WTC11 (cell line): ENCODE data around the gene ALG14. TPM values are rescaled to one million over a fixed set of nuclear protein-coding genes. Genes with fewer than 3 reads are reported as not detected.

Source experiments
- ATAC-seq: fragments of 200-7000 bp; cut with Tn5 transposase; 2 replicates; pipeline ENCODE4 v1.10.0; 2021; ENCODE audit warnings: mild to moderate bottlenecking, moderate library complexity
- CTCF ChIA-PET: fragments of 300-600 bp; sonication (Branson Sonifier 250); formaldehyde crosslinking; loops from one replicate; lab custom pipeline; 2021; ENCODE audit warnings: antibody characterized with exemption; lab: Charles Lee
- POLR2A ChIA-PET: fragments of 350-600 bp; sonication (Branson Sonifier 250); formaldehyde crosslinking; loops from one replicate; lab custom pipeline; 2021; ENCODE audit warnings: antibody characterized with exemption; lab: Charles Lee
- DNase-seq: peaks from one replicate; pipeline ENCODE4 v3.0.0; 2021; ENCODE audit warnings: low spot score
- H3K27ac Mint-ChIP-seq: 2 replicates; pipeline ENCODE4 v1.8.0; 2021; ENCODE audit warnings: mixed read lengths
- H3K27me3 Mint-ChIP-seq: 2 replicates; pipeline ENCODE4 v1.8.0; 2021; ENCODE audit warnings: low read depth, mild to moderate bottlenecking, moderate library complexity, mixed read lengths
- H3K36me3 Mint-ChIP-seq: 2 replicates; pipeline ENCODE4 v1.8.0; 2021; ENCODE audit warnings: mixed read lengths
- H3K4me1 Mint-ChIP-seq: 2 replicates; pipeline ENCODE4 v1.8.0; 2022; ENCODE audit warnings: mixed read lengths
- H3K4me3 Mint-ChIP-seq: 2 replicates; pipeline ENCODE4 v1.8.0; 2021; ENCODE audit warnings: mild to moderate bottlenecking, moderate library complexity, mixed read lengths
- H3K9me3 Mint-ChIP-seq: 2 replicates; pipeline ENCODE4 v1.8.0; 2021; ENCODE audit warnings: mixed read lengths
- ATF1 ChIP-seq: sonication (generic); formaldehyde crosslinking; IDR thresholded peaks from 2 replicates; pipeline ENCODE4 v1.8.1; 2023; ENCODE audit warnings: mild to moderate bottlenecking, moderate library complexity, missing genetic modification reagents
- EMX1 ChIP-seq: fragments of 250-450 bp; sonication (Bioruptor Pico); IDR thresholded peaks from 2 replicates; pipeline ENCODE4 v1.8.0; 2021; ENCODE audit warnings: mild to moderate bottlenecking
- FOXK1 ChIP-seq: sonication (generic); formaldehyde crosslinking; IDR thresholded peaks from 2 replicates; pipeline ENCODE4 v1.8.0; 2022; ENCODE audit warnings: mild to moderate bottlenecking, moderate library complexity, missing genetic modification reagents
- FOXP1 ChIP-seq: sonication (generic); formaldehyde crosslinking; IDR thresholded peaks from 2 replicates; pipeline ENCODE4 v1.8.0; 2022; ENCODE audit warnings: missing genetic modification reagents, mild to moderate bottlenecking, moderate library complexity, borderline replicate concordance
- JAZF1 ChIP-seq: fragments of 250-450 bp; sonication (Bioruptor Pico); IDR thresholded peaks from 2 replicates; pipeline ENCODE4 v1.9.0; 2021; ENCODE audit warnings: moderate library complexity, mild to moderate bottlenecking, inconsistent platforms
- MYBL2 ChIP-seq: sonication (generic); formaldehyde crosslinking; IDR thresholded peaks from 2 replicates; pipeline ENCODE4 v1.8.1; 2023; ENCODE audit warnings: mild to moderate bottlenecking, moderate library complexity, missing genetic modification reagents
- NFATC4 ChIP-seq: fragments of 250-450 bp; sonication (Bioruptor Pico); IDR thresholded peaks from 2 replicates; pipeline ENCODE4 v1.9.0; 2021; ENCODE audit warnings: mild to moderate bottlenecking
- OVOL2 ChIP-seq: fragments of 250-450 bp; sonication (Bioruptor Pico); IDR thresholded peaks from 2 replicates; pipeline ENCODE4 v1.9.0; 2021; ENCODE audit warnings: mild to moderate bottlenecking, borderline replicate concordance
- RORB ChIP-seq: fragments of 250-450 bp; sonication (Bioruptor Pico); IDR thresholded peaks from 2 replicates; pipeline ENCODE4 v1.9.0; 2021; ENCODE audit warnings: mild to moderate bottlenecking
- ZNF317 ChIP-seq: sonication (generic); formaldehyde crosslinking; IDR thresholded peaks from 2 replicates; pipeline ENCODE4 v1.8.1; 2023; ENCODE audit warnings: low read depth, mild to moderate bottlenecking, moderate library complexity, missing genetic modification reagents, borderline replicate concordance
- total RNA-seq: library from RNA; stranded (reverse); gene quantifications from 3 replicates; pipeline ENCODE4 v1.2.3, GENCODE V29; 2021
- TF ChIP-seq, protein P1 (sequence below): fragments of 250-450 bp; sonication (Bioruptor Pico); IDR thresholded peaks from 2 replicates; pipeline ENCODE4 v1.9.0; 2021; ENCODE audit warnings: mild to moderate bottlenecking
- TF ChIP-seq, protein P2 (sequence below): sonication (generic); formaldehyde crosslinking; conservative IDR thresholded peaks from 2 replicates; pipeline ENCODE4 v1.8.1; 2022; ENCODE audit warnings: mild to moderate bottlenecking, missing genetic modification reagents
- TF ChIP-seq, protein P3 (sequence below): sonication (generic); formaldehyde crosslinking; IDR thresholded peaks from 2 replicates; pipeline ENCODE4 v1.8.0; 2023; ENCODE audit warnings: mild to moderate bottlenecking, missing genetic modification reagents
- TF ChIP-seq, protein P4 (sequence below): sonication (generic); formaldehyde crosslinking; IDR thresholded peaks from 2 replicates; pipeline ENCODE4 v1.8.1; 2023; ENCODE audit warnings: mild to moderate bottlenecking, missing genetic modification reagents, moderate library complexity
- TF ChIP-seq, protein P5 (sequence below): sonication (generic); formaldehyde crosslinking; IDR thresholded peaks from 2 replicates; pipeline ENCODE4 v1.8.1; 2022; ENCODE audit warnings: mild to moderate bottlenecking, moderate library complexity, missing genetic modification reagents
- TF ChIP-seq, protein P6 (sequence below): sonication (generic); formaldehyde crosslinking; IDR thresholded peaks from 2 replicates; pipeline ENCODE4 v1.8.1; 2022; ENCODE audit warnings: low read depth, mild to moderate bottlenecking, moderate library complexity, missing genetic modification reagents, borderline replicate concordance
- TF ChIP-seq, protein P7 (sequence below): fragments of 200-600 bp; IDR thresholded peaks from 2 replicates; pipeline ENCODE4 v1.8.0; 2022; ENCODE audit warnings: antibody characterized with exemption
- TF ChIP-seq, protein P8 (sequence below): sonication (generic); formaldehyde crosslinking; conservative IDR thresholded peaks from 2 replicates; pipeline ENCODE4 v1.8.1; 2023; ENCODE audit warnings: mild to moderate bottlenecking, low read depth, missing genetic modification reagents, moderate library complexity

The ALG14 gene
- total RNA-seq, 1 experiment from 2014 or later, result 2.3 TPM

DNA sequence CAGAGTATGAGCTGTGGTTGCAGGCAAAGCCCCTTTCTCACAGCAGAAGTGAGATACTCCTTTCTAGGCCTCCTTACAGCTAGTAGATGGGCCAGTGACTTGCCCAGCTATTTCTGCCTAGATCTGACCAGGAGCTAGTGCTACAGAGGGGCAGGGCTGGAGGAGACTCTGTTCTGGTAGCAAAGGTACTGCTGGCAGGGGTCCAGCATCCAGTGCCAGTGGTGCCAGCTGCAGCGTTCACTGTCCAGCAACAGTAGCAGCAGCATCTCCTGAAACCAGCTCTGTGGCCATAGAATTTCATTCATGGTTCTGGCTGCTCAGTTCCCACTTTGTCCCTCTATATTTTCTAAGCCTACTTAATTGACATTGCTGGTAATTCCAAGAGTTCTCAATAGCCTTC lies 83.4 kb downstream of the ALG14 start:
- Mint-ChIP-seq H3K9me3 (no peaks in the 10 kb centered on the region), H3K4me3 (no peak overlapping the region), H3K36me3 (no peaks in the 10 kb centered on the region), H3K4me1 (no peaks in the 10 kb centered on the region), H3K27me3 (no peaks in the 10 kb centered on the region), H3K27ac (no peak overlapping the region)
- CTCF ChIA-PET, result interaction anchor here (0.9 kb wide), 1 partner anchor 135 kb away, joined by 4 read pairs; no protein-coding TSS in a partner anchor
- POLR2A ChIA-PET, result no interaction called here
- no peak for ATAC-seq
- no peak for TF ChIP-seq FOXK1 (CRISPR knock-in tag)
- TF ChIP-seq OVOL2 (CRISPR knock-in tag), result no peak
- TF ChIP-seq, protein P1, sequence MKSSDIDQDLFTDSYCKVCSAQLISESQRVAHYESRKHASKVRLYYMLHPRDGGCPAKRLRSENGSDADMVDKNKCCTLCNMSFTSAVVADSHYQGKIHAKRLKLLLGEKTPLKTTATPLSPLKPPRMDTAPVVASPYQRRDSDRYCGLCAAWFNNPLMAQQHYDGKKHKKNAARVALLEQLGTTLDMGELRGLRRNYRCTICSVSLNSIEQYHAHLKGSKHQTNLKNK (CRISPR knock-in tag), result no peak
- TF ChIP-seq ZNF317 (CRISPR knock-in tag), result no peak
- TF ChIP-seq, protein P2, sequence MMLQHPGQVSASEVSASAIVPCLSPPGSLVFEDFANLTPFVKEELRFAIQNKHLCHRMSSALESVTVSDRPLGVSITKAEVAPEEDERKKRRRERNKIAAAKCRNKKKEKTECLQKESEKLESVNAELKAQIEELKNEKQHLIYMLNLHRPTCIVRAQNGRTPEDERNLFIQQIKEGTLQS (CRISPR knock-in tag), result no peak
- TF ChIP-seq MYBL2 (CRISPR knock-in tag), result no peak
- no peak for TF ChIP-seq ATF1 (CRISPR knock-in tag)
- TF ChIP-seq, protein P3, sequence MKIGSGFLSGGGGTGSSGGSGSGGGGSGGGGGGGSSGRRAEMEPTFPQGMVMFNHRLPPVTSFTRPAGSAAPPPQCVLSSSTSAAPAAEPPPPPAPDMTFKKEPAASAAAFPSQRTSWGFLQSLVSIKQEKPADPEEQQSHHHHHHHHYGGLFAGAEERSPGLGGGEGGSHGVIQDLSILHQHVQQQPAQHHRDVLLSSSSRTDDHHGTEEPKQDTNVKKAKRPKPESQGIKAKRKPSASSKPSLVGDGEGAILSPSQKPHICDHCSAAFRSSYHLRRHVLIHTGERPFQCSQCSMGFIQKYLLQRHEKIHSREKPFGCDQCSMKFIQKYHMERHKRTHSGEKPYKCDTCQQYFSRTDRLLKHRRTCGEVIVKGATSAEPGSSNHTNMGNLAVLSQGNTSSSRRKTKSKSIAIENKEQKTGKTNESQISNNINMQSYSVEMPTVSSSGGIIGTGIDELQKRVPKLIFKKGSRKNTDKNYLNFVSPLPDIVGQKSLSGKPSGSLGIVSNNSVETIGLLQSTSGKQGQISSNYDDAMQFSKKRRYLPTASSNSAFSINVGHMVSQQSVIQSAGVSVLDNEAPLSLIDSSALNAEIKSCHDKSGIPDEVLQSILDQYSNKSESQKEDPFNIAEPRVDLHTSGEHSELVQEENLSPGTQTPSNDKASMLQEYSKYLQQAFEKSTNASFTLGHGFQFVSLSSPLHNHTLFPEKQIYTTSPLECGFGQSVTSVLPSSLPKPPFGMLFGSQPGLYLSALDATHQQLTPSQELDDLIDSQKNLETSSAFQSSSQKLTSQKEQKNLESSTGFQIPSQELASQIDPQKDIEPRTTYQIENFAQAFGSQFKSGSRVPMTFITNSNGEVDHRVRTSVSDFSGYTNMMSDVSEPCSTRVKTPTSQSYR (CRISPR knock-in tag), result no peak
- TF ChIP-seq, protein P4, sequence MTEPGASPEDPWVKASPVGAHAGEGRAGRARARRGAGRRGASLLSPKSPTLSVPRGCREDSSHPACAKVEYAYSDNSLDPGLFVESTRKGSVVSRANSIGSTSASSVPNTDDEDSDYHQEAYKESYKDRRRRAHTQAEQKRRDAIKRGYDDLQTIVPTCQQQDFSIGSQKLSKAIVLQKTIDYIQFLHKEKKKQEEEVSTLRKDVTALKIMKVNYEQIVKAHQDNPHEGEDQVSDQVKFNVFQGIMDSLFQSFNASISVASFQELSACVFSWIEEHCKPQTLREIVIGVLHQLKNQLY (CRISPR knock-in tag), result no peak
- TF ChIP-seq, protein P5, sequence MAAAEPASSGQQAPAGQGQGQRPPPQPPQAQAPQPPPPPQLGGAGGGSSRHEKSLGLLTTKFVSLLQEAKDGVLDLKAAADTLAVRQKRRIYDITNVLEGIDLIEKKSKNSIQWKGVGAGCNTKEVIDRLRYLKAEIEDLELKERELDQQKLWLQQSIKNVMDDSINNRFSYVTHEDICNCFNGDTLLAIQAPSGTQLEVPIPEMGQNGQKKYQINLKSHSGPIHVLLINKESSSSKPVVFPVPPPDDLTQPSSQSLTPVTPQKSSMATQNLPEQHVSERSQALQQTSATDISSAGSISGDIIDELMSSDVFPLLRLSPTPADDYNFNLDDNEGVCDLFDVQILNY (CRISPR knock-in tag), result no peak
- no peak for DNase-seq

DNA sequence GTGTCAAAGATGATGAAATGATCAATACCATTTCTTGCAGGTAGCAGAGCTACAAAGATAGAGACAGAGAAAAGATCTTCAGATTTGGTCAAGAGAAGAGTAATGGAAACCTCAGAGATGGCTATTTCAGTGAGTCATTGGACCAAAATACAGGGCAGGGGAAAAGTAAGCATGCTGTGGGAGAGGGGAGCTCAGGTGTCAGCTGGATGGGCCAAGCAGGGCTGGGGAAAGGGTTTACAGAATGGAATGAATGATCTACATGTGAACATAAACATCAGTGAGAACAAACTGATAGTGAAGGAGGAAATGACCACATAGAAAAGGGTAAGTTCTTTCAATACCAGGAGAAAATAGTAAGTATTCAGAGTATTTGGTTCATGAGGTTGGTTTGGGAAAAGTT lies 84.4 kb downstream of the ALG14 start:
- Mint-ChIP-seq H3K27ac (no peak overlapping the region), H3K9me3 (no peaks in the 10 kb centered on the region)
- DNase-seq, result no peak
- TF ChIP-seq NFATC4 (CRISPR knock-in tag) (no peak), EMX1 (CRISPR knock-in tag) (no peak), RORB (CRISPR knock-in tag) (no peak), FOXP1 (CRISPR knock-in tag) (no peak), JAZF1 (CRISPR knock-in tag) (no peak)
- TF ChIP-seq, protein P6, sequence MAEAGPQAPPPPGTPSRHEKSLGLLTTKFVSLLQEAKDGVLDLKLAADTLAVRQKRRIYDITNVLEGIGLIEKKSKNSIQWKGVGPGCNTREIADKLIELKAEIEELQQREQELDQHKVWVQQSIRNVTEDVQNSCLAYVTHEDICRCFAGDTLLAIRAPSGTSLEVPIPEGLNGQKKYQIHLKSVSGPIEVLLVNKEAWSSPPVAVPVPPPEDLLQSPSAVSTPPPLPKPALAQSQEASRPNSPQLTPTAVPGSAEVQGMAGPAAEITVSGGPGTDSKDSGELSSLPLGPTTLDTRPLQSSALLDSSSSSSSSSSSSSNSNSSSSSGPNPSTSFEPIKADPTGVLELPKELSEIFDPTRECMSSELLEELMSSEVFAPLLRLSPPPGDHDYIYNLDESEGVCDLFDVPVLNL (CRISPR knock-in tag), result no peak
- TF ChIP-seq, protein P1 (CRISPR knock-in tag), result no peak
- TF ChIP-seq, protein P7, sequence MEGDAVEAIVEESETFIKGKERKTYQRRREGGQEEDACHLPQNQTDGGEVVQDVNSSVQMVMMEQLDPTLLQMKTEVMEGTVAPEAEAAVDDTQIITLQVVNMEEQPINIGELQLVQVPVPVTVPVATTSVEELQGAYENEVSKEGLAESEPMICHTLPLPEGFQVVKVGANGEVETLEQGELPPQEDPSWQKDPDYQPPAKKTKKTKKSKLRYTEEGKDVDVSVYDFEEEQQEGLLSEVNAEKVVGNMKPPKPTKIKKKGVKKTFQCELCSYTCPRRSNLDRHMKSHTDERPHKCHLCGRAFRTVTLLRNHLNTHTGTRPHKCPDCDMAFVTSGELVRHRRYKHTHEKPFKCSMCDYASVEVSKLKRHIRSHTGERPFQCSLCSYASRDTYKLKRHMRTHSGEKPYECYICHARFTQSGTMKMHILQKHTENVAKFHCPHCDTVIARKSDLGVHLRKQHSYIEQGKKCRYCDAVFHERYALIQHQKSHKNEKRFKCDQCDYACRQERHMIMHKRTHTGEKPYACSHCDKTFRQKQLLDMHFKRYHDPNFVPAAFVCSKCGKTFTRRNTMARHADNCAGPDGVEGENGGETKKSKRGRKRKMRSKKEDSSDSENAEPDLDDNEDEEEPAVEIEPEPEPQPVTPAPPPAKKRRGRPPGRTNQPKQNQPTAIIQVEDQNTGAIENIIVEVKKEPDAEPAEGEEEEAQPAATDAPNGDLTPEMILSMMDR, result no peak
- TF ChIP-seq, protein P8, sequence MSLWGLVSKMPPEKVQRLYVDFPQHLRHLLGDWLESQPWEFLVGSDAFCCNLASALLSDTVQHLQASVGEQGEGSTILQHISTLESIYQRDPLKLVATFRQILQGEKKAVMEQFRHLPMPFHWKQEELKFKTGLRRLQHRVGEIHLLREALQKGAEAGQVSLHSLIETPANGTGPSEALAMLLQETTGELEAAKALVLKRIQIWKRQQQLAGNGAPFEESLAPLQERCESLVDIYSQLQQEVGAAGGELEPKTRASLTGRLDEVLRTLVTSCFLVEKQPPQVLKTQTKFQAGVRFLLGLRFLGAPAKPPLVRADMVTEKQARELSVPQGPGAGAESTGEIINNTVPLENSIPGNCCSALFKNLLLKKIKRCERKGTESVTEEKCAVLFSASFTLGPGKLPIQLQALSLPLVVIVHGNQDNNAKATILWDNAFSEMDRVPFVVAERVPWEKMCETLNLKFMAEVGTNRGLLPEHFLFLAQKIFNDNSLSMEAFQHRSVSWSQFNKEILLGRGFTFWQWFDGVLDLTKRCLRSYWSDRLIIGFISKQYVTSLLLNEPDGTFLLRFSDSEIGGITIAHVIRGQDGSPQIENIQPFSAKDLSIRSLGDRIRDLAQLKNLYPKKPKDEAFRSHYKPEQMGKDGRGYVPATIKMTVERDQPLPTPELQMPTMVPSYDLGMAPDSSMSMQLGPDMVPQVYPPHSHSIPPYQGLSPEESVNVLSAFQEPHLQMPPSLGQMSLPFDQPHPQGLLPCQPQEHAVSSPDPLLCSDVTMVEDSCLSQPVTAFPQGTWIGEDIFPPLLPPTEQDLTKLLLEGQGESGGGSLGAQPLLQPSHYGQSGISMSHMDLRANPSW (CRISPR knock-in tag), result no peak
- TF ChIP-seq, all 79 proteins: peak for 0
- H3K36me3 Mint-ChIP-seq, result no peaks in the 10 kb centered on the region
- ChIA-PET POLR2A (no interaction called here), CTCF (no interaction called here)
- H3K4me1 Mint-ChIP-seq, result no peaks in the 10 kb centered on the region
- ATAC-seq, result no peak
- H3K4me3 Mint-ChIP-seq, result no peak overlapping the region
- H3K27me3 Mint-ChIP-seq, result no peaks in the 10 kb centered on the region
